Measurements from ENCODE around the gene KRTAP10-1.

KRTAP10-1 gene

DNA sequence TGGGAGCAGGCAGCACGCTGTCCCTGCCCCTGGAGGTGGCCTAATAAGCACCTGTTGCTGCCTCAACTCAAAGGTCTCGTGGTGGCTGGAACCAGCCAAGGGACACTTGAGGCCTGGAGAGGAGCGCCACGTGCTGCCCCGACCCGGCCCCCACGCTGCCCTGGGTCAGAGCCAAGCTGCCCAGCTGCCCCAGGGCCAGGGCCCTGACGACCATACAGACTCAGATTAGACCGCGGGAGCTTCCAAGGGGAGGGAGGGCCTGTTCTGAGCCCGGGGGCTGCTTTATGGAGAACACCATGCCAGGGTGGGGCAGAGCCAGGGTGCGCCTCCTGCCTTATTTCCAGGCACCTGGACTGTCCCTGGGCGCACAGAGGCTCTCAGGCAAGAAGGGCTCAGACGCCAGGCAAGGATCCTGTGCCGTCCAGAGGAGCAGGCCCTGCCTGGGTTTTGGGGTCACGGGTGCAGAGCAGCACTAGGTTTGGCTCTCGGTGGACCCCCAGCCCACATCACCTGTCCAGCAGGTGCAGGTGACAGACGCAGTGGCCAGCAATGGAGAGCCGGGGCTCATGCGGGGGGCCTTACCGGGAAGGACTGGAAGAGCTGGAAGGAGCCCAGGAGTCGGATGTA is 18.6 kb downstream of the KRTAP10-1 start:
- no peaks in the 10 kb centered on the region for H3K36me3 ChIP-seq (ENCODE audit: control insufficient read depth, insufficient read depth, low read length)
- H3K4me3 ChIP-seq (ENCODE audit: low read length) = no peak overlapping the region
- H3K9me3 ChIP-seq (ENCODE audit: control insufficient read depth, low read length) = no peaks in the 10 kb centered on the region
- no peaks in the 10 kb centered on the region for H3K27me3 ChIP-seq (ENCODE audit: control insufficient read depth, insufficient read depth, low read length)
- H3K4me1 ChIP-seq (ENCODE audit: control insufficient read depth, insufficient read depth, low read length) = no peaks in the 10 kb centered on the region
- no peak overlapping the region for H3K9ac ChIP-seq (ENCODE audit: low read length)

DNA sequence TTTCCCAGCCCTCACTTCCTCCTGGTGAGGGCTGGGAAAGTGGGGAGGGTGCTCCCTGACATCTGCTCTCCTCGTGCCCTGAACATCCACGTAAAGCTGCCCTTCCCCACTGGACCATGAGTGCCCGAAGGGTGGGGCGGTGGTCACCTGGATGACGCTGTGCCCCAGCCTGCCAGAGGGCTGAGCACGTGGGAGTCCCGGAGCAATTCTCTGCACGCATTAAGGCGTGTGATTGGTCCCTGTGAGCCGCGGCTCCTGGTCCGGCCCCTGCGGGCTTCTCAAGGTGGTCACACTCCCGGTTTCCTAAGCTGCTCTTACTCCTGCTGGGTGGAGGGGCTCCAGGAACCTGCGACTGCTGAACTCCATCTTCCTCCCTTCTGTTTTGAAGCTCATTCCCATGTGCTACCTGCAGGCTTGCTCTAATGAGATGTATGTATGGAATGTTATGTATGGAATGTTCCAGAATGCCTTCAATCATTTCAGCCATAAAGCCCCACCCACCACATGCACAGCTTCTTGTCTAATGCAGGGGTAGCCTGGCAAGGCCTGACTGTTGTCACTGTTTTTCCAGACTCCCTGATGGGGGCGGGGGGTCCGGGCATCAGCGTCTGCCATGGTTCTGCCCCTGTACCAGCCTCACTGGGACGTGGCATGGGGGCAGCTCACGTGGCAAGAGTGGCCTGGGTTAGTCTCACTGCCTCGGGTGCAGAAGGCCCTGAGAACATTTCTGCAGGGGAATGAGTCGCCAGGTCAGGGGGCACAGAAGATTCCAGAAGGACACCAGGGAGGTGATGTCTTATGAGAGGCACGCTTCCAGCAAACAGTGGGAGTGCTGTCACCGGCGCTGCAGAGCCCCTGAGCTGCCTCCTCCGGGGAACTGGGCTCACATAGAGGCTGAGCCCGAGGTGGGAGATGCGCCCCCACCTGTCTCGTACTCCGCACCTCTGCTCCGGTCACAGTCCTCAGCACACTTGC is 19.4 kb downstream of the KRTAP10-1 start:
- H3K9ac ChIP-seq (ENCODE audit: low read length) = no peak overlapping the region
- H3K27me3 ChIP-seq (ENCODE audit: control insufficient read depth, insufficient read depth, low read length) = no peaks in the 10 kb centered on the region
- H3K4me1 ChIP-seq (ENCODE audit: control insufficient read depth, insufficient read depth, low read length) = no peaks in the 10 kb centered on the region
- no peak overlapping the region for H3K4me3 ChIP-seq (ENCODE audit: low read length)
- no peaks in the 10 kb centered on the region for H3K36me3 ChIP-seq (ENCODE audit: control insufficient read depth, insufficient read depth, low read length)
- H3K9me3 ChIP-seq (ENCODE audit: control insufficient read depth, low read length) = no peaks in the 10 kb centered on the region

DNA sequence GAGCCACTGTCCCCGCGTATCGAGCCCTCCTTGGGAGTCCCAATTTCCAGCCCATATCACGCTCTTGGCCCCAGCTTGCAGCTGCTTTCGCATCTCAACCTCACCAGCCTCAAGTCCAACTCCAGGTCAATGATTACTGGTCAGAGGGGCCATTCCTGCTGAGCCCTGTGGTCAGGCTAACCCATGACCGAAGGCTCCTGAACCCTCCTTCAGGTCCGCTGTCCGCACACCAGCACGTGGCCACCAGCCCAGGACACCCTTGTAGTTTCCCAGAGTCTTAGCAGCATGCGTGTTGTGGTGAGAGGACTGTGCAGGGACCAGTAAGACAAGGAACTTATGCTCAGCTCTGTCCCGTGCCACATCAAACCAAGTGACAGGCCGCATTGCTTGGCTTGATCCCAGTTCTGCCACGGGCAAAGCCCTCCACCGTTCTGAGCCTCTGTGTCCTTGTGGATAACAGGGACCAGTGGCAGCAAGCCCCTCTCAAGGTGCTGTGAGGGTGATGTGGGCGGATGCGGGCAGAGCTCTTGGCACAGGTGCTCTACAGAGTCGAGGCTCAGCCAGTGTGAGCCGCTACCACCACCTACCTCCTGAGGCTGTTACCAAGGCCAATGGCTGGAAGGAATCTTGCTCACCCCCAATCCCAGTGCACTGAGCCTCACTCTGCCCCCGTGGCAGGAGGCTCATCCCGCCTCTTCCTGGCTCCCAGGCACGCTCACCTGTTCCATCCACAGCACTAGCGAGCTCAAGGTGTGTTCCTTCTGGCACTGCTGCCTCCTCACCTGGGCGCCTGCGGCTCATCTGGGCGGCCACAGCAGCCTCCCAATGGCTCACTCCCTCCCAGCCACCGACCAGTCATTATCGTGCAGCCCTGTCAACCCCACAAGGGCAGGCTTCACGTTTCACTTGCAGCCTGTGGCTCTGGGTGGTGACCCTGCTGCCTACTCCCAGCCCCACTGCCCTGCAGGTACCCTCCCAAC is 20.4 kb downstream of the KRTAP10-1 start:
- Histone ChIP-seq H3K4me3 (ENCODE audit: low read length) (no peak overlapping the region), H3K4me1 (ENCODE audit: control insufficient read depth, insufficient read depth, low read length) (no peaks in the 10 kb centered on the region), H3K9ac (ENCODE audit: low read length) (no peak overlapping the region), H3K27me3 (ENCODE audit: control insufficient read depth, insufficient read depth, low read length) (no peaks in the 10 kb centered on the region), H3K9me3 (ENCODE audit: control insufficient read depth, low read length) (no peaks in the 10 kb centered on the region), H3K36me3 (ENCODE audit: control insufficient read depth, insufficient read depth, low read length) (no peaks in the 10 kb centered on the region)

DNA sequence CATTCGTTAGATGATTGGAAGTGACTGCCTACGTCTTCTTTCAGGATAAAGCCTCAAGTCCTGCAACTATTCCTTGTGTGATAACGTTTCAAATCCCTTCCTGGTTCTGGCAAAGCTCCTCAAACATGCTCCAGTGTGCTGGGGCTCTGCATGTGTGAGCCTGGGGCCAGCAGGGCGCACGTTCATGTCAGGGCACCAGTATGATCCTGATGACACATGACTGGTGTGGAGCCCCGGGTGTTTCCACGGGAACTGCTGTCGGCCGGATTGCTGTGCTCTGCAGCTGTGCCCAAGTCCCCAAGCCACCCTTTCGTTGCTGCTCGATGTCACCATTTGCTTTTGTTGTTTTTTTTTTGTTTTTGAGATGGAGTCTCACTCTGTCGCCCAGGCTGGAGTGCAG is 21.3 kb downstream of the KRTAP10-1 start:
- no peak overlapping the region for H3K9ac ChIP-seq (ENCODE audit: low read length)
- no peaks in the 10 kb centered on the region for H3K9me3 ChIP-seq (ENCODE audit: control insufficient read depth, low read length)
- no peaks in the 10 kb centered on the region for H3K27me3 ChIP-seq (ENCODE audit: control insufficient read depth, insufficient read depth, low read length)
- no peak overlapping the region for H3K4me3 ChIP-seq (ENCODE audit: low read length)
- no peaks in the 10 kb centered on the region for H3K4me1 ChIP-seq (ENCODE audit: control insufficient read depth, insufficient read depth, low read length)
- no peaks in the 10 kb centered on the region for H3K36me3 ChIP-seq (ENCODE audit: control insufficient read depth, insufficient read depth, low read length)

DNA sequence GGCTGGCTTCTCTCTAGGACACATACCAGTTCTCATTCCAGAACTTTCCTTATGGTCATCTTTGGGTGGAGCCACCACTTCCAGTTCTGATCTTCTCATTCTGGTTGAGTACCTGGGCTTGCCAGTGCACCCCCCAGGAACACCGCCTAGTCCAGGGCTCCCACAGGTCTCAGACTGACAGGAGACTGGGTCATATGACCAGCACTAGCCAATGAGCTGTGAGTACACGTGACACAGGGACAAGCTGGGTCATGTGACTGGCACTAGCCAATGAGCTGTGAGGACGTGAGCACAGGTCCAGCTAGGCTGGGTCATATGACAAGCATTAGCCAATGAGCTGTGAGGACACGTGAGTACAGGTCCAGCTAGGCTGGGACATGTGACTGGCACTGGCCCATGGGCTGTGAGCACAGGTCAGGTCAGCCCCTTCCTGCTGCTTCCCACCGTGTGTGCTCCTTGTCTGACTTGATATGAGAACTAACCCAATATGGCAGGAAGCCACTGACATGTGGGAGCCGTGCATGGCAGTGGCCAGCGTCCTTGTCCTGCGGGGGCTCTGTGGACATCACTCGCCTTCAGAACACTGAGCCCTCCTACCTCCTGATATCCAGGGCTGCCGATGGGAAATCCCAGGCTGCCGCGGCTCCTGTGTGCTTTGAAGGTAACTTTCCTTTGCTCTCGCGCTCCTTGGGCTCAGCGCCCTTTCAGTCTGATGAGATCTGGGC is 22.7 kb downstream of the KRTAP10-1 start:
- H3K4me3 ChIP-seq (ENCODE audit: low read length) = no peak overlapping the region
- H3K36me3 ChIP-seq (ENCODE audit: control insufficient read depth, insufficient read depth, low read length) = no peaks in the 10 kb centered on the region
- no peaks in the 10 kb centered on the region for H3K27me3 ChIP-seq (ENCODE audit: control insufficient read depth, insufficient read depth, low read length)
- no peaks in the 10 kb centered on the region for H3K9me3 ChIP-seq (ENCODE audit: control insufficient read depth, low read length)
- no peaks in the 10 kb centered on the region for H3K4me1 ChIP-seq (ENCODE audit: control insufficient read depth, insufficient read depth, low read length)
- no peak overlapping the region for H3K9ac ChIP-seq (ENCODE audit: low read length)

DNA sequence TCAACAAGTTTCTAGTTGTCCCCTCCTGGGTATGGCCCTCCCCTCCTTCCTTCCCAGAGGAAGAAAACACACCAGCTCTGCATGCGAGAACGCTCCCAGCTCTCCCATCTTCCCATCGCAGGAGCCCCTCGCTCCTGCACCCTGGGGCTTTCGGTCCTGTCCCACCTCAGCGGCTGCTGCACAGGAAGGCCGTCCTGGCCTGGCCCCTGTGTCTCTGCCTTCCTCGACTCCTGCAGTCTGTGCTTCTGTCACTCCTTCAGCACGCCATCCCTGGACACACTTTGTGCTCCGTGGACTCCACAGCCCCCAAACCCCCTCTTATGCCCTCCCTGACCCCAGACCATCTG is 23.2 kb downstream of the KRTAP10-1 start:
- Histone ChIP-seq H3K27me3 (ENCODE audit: control insufficient read depth, insufficient read depth, low read length) (no peaks in the 10 kb centered on the region), H3K36me3 (ENCODE audit: control insufficient read depth, insufficient read depth, low read length) (no peaks in the 10 kb centered on the region), H3K9ac (ENCODE audit: low read length) (no peak overlapping the region), H3K4me3 (ENCODE audit: low read length) (no peak overlapping the region), H3K9me3 (ENCODE audit: control insufficient read depth, low read length) (no peaks in the 10 kb centered on the region), H3K4me1 (ENCODE audit: control insufficient read depth, insufficient read depth, low read length) (no peaks in the 10 kb centered on the region)

DNA sequence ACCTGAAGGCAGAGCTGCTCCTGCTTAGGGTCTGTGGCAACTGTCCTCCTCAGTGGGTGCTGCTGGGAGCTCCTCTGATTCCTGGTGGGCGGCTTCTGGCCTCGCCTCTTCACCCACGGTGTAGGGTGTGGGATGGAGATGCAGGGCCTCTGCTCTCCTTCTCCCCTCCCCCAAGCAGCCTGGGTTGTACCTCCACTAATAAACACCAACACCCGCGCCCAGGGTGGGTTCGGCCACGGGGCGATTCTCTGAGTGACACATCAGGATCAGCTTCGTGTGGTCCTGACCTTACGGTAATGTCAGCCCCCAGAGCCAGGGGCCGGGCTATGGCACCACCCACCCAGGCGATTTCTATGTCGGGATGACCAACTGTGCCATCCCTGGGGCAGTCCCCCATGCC is 23.7 kb downstream of the KRTAP10-1 start:
- Histone ChIP-seq H3K36me3 (ENCODE audit: control insufficient read depth, insufficient read depth, low read length) (no peaks in the 10 kb centered on the region), H3K9ac (ENCODE audit: low read length) (no peak overlapping the region), H3K4me3 (ENCODE audit: low read length) (no peak overlapping the region), H3K9me3 (ENCODE audit: control insufficient read depth, low read length) (no peaks in the 10 kb centered on the region), H3K27me3 (ENCODE audit: control insufficient read depth, insufficient read depth, low read length) (no peaks in the 10 kb centered on the region), H3K4me1 (ENCODE audit: control insufficient read depth, insufficient read depth, low read length) (no peaks in the 10 kb centered on the region)

DNA sequence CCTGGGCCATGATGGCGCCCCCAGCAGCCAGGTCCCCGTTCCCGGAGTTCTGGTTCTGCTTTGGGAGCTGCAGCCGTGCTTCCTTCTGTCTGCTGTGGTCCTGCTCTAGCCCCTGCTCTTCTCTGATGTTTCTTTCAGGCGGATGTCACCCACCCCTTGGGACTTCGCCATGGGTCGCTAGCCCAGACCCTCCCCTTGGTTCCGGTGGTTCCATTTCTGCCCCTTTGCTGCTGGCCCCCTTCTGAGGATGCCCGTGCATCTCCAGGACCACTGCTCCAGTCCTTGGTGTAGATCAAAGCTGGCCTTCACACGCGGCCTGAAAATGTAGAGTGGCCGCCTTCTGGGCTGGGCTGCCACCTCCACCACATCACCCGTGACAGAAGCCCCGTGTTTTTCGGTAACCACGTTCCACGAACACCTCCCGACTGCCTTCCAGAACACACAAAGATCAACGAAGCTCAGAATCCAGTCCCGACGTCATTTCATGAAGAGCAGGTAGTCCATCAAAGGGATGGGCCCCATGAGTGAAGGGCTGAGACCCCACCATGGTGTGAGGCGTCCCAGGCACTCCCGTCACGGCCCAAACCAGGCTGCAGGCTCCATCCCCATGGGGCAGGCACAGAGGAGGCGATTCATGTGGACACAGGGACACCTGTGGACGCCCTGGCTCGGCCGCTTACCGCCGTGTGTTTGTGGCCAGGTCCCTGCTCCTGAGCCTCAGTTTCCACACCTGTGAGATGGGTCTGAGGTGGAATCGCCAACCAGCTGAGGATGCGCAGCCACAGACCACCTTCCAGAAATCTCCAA is 24.4 kb downstream of the KRTAP10-1 start:
- no peaks in the 10 kb centered on the region for H3K9me3 ChIP-seq (ENCODE audit: control insufficient read depth, low read length)
- no peak overlapping the region for H3K4me3 ChIP-seq (ENCODE audit: low read length)
- peaks cover 4% of the 10 kb centered on the region for H3K4me1 ChIP-seq (ENCODE audit: control insufficient read depth, insufficient read depth, low read length)
- H3K36me3 ChIP-seq (ENCODE audit: control insufficient read depth, insufficient read depth, low read length) = no peaks in the 10 kb centered on the region
- no peaks in the 10 kb centered on the region for H3K27me3 ChIP-seq (ENCODE audit: control insufficient read depth, insufficient read depth, low read length)
- H3K9ac ChIP-seq (ENCODE audit: low read length) = no peak overlapping the region

DNA sequence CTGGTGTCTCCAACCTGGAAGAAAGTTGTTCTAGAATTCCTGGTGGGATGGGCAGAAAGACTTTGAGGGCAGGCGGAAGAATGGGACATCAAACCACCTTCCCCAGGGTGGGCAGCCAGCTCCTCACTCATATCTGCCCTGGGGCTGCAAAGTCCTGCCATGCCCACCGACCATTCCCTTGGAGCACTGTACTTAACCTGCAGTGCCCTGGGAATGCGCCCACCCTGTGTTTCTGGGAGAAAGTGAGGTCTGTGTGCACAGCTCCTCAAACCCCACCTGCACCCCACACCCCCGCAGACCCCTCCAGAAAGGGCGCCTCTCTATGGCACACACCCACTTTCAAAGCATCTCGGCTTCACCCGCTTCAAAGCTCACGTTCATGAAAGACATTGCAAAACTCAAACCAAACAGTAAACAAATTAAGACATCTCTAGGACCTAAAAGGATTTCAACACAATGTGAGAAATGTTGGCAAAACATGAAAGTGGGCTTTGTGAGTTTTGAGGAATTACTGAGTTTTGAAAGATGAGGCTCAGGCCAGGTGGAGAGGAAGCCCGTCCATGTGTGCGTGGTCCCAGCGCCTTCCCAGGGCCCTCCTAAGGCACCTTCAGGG is 25.1 kb downstream of the KRTAP10-1 start:
- Histone ChIP-seq H3K4me3 (ENCODE audit: low read length) (no peak overlapping the region), H3K9me3 (ENCODE audit: control insufficient read depth, low read length) (no peaks in the 10 kb centered on the region), H3K27me3 (ENCODE audit: control insufficient read depth, insufficient read depth, low read length) (peaks cover 5% of the 10 kb centered on the region), H3K36me3 (ENCODE audit: control insufficient read depth, insufficient read depth, low read length) (no peaks in the 10 kb centered on the region), H3K9ac (ENCODE audit: low read length) (no peak overlapping the region), H3K4me1 (ENCODE audit: control insufficient read depth, insufficient read depth, low read length) (peaks cover 10% of the 10 kb centered on the region)

DNA sequence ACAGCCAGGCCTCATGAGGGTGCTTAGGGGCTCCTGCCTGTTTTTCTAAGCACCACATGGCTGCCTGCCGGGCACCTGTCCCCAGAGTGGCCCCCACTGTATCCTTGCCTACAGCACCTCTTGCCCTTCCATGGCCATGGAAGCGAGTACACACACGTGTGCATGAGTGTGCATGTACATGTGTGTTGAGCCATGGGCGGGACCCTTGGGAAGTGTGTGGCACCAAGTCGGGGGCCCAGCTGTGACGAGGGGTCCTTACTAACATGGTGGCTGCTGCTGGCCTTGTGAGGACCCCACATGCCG is 25.8 kb downstream of the KRTAP10-1 start:
- no peaks in the 10 kb centered on the region for H3K36me3 ChIP-seq (ENCODE audit: control insufficient read depth, insufficient read depth, low read length)
- H3K4me3 ChIP-seq (ENCODE audit: low read length) = no peak overlapping the region
- H3K27me3 ChIP-seq (ENCODE audit: control insufficient read depth, insufficient read depth, low read length) = peaks cover 7% of the 10 kb centered on the region
- H3K4me1 ChIP-seq (ENCODE audit: control insufficient read depth, insufficient read depth, low read length) = peaks cover 10% of the 10 kb centered on the region
- H3K9ac ChIP-seq (ENCODE audit: low read length) = no peak overlapping the region
- H3K9me3 ChIP-seq (ENCODE audit: control insufficient read depth, low read length) = no peaks in the 10 kb centered on the region
